GM21619 (cell line): Measurements from ENCODE around the gene NFIB.

Experiments
- ATAC-seq: cut with Tn5 transposase; IDR thresholded peaks from one replicate; pipeline ENCODE4 v1.9.1; 2021; ENCODE audit not compliant: unreplicated experiment

NFIB gene

GRCh38 chr9:14054096-14054495 is 259.8 kb downstream of the NFIB start:
- no peak for ATAC-seq

DNA sequence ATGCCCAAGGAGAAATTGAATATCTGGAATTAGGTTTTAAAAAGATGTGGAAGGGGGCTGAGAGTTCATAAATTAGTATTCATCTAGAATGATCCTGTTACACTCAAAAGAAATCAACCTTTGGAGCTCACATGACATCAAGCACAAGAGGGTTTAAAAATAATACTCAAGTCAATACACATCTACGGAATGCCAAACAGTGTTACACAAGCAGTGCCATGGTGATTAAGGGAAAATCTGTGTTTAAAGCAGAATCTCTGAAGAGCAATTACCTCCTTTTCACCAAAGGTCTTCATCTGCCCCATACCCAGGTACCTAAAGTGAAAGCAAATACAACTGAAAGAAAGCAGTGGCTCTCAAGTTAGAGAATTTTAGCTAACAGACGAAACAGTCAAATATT is 261.6 kb downstream of the NFIB start:
- no peak for ATAC-seq

GRCh38 chr9:14051419-14051818 is 262.5 kb downstream of the NFIB start:
- no peak for ATAC-seq

DNA sequence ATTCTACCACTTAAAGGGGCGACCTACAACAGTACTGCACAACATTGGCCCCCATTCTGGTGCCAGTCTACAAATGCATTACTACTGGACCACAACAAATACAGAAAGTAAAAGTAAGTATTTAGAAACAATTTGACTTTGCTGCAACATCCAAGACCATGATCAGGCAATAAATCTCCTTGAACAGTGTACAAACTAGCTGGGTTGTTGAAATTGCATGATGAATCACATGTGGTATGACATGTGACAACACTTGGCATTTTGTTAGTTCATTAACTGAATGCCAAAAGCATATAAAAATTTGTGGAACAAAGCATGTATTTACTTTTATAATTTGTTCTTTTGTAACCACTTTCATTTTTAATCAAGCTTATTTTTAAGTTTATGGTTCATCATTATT is 270.5 kb downstream of the NFIB start:
- no peak for ATAC-seq

- no peak for ATAC-seq
These were observed 276.6 kb downstream of the NFIB start for GRCh38 chr9:14037331-14037730.

DNA sequence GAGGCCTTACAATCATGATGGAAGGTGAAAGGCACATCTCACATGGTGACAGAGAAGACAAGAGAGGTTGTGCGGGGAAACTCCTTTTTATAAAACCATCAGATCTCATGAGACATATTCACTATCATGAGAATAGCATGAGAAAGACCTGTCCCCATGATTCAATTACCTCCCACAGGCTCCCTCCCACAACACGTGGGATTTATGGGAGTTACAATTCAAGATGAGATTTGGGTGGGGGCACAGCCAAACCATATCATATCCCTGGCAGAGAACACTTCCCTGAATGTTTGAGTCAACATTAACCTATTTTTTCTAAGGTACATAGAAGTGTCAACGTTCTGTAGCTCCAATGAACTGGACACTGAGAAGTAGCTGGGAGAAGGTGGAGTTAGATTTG is 280.9 kb downstream of the NFIB start:
- ATAC-seq = no peak
